ENCODE measurements around the gene IL12RB1. TPM values are rescaled to one million over a fixed set of nuclear protein-coding genes. Genes with fewer than 3 reads are reported as not detected.
A peak's percentile ranks its signal among the peaks of the same experiment; 100 is the strongest.

Gene IL12RB1
- total and polyA plus RNA-seq, 2 donors (not counting 1 experiment from before 2014, with no cell fraction given): 0.50 to 0.75 TPM

DNA sequence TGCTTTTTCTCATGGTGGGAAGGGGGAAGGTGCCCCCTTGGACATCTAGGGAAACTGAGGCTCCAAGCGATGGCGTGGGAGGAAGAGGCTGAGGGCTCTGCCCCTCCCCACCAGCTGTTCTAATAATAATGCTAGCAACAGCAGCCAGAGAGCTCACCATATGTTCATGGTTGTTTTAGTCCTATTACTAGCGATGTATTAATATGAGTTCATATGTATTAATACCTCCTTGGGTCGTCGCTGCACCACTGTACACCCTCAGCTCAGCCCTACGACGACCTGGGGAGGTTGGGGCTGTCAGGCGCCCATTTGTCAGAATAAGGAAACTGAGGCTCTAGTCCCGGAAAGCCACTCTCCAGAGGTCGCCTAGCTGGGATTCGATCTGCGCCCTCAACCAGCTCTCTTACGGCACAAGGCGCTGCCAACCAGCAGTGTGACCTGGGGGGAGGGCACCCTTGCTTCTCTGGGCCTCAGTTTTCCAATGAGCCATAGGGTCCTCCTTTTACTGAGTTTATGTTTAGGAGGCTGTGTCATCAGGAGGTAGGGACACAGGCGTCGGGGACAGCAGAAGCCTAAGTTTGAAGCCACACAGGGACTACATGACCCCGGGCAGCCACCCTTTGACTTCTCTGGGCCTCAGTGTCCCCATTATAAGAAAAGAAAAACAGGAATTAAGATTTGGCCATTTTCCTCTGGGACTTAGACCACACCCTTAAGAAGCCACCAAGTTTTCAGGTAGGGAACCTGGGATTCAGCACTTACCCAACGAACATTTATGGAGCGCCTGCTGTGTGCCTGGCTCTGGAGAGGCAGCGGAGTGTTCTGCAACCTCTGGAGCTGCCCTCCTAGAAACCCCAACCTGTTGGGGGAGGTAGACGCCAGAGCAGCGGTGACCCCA, 11.5 kb upstream of the IL12RB1 start:
- Histone ChIP-seq H3K9me3 (ENCODE audit: control insufficient read depth, insufficient read depth, low read depth, low read length) (no peaks in the 10 kb centered on the region), H3K36me3 (ENCODE audit: control insufficient read depth, insufficient read depth, low read length) (no peaks in the 10 kb centered on the region), H3K4me3 (replicated peaks in 1 of 4; ENCODE audit: control extremely low read depth in 1 of 4, insufficient read depth in 1 of 4, low read depth in 3 of 4, low read length in 4 of 4) (peak overlapping the region; percentile 49 to 67 (median 60)), H3K4me1 (ENCODE audit: control insufficient read depth, extremely low read depth, insufficient read depth, low read length) (peaks cover 4% of the 10 kb centered on the region), H2AFZ (ENCODE audit: low read length) (peak overlapping the region; percentile 41), H3K79me2 (ENCODE audit: control insufficient read depth, insufficient read depth, low read length) (no peaks in the 10 kb centered on the region), H3K27me3 (ENCODE audit: control insufficient read depth, insufficient read depth, low read length) (peaks cover 17% of the 10 kb centered on the region), H3K27ac (ENCODE audit: insufficient read depth, low read length) (no peak overlapping the region), H4K20me1 (ENCODE audit: control insufficient read depth, extremely low read depth, insufficient read depth, low read length) (no peaks in the 10 kb centered on the region), H3K4me2 (ENCODE audit: extremely low read depth, insufficient read depth, low read length) (peak overlapping the region; percentile 87), H3K9ac (ENCODE audit: insufficient read depth, low read length) (peak overlapping the region; percentile 42)
- TF ChIP-seq EZH2 (IDR thresholded peaks at IDR 0.05; ENCODE audit: low read length, missing control alignments): no peak
- TF ChIP-seq, protein P1, sequence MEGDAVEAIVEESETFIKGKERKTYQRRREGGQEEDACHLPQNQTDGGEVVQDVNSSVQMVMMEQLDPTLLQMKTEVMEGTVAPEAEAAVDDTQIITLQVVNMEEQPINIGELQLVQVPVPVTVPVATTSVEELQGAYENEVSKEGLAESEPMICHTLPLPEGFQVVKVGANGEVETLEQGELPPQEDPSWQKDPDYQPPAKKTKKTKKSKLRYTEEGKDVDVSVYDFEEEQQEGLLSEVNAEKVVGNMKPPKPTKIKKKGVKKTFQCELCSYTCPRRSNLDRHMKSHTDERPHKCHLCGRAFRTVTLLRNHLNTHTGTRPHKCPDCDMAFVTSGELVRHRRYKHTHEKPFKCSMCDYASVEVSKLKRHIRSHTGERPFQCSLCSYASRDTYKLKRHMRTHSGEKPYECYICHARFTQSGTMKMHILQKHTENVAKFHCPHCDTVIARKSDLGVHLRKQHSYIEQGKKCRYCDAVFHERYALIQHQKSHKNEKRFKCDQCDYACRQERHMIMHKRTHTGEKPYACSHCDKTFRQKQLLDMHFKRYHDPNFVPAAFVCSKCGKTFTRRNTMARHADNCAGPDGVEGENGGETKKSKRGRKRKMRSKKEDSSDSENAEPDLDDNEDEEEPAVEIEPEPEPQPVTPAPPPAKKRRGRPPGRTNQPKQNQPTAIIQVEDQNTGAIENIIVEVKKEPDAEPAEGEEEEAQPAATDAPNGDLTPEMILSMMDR (conservative IDR thresholded peaks at IDR 0.05 in 1 of 2, IDR thresholded peaks at IDR 0.05 in 1 of 2; ENCODE audit: low read depth in 1 of 2, low read length in 2 of 2): no peak
- DNase-seq (ENCODE audit: low read depth in 2 of 2): no peak

DNA sequence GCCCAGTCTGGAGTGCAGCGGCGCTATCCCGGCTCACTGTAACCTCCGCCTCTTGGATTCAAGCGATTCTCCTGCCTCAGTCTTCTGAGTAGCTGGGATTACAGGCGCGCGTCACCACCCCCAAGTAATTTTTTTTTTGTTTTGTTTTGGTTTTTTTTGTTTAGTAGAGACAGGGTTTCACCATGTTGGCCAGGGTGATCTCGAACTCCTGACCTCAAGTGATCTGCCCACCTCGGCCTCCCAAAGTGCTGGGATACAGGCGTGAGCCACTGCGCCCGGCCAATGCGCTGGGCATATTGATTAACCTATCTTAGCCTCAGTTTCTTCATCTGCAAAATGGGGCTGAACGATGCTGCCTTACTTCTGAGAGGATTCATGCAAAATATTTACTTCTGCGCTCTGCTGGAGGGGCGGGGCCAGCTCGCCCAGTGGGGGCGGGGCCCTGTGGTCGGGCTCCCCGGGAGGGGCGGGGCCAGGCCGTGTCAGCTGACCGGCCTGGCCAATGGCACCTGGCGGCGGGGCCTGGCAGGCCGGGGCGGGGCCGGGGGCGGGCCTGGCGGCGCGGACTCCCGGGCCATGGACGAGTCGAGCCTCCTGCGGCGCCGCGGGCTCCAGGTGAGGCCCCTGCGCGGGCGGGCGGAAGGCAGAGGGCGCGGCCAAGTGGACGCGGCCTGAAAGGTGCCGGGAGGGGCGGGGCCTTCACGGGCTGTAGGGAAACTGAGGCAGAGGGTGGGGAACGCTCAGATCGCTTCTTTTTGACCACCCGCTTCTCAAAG, 10.7 kb upstream of the IL12RB1 start, which contains the start of gene MAST3:
TSS of gene MAST3 (plus strand) at position 562 of the 776 bp plus-strand sequence. CDS start at position 577, 15 bp downstream.
- peak within 1 kb of the TSS; percentile 49 to 67 (median 60) for H3K4me3 ChIP-seq (replicated peaks in 1 of 4; ENCODE audit: control extremely low read depth in 1 of 4, insufficient read depth in 1 of 4, low read depth in 3 of 4, low read length in 4 of 4)
- no peaks in the 10 kb centered on the region for H3K36me3 ChIP-seq (ENCODE audit: control insufficient read depth, insufficient read depth, low read length)
- no peak within 1 kb of the TSS for H3K27ac ChIP-seq (ENCODE audit: insufficient read depth, low read length)
- H3K79me2 ChIP-seq (ENCODE audit: control insufficient read depth, insufficient read depth, low read length): no peaks in the 10 kb centered on the region
- peaks cover 17% of the 10 kb centered on the region for H3K27me3 ChIP-seq (ENCODE audit: control insufficient read depth, insufficient read depth, low read length)
- H2AFZ ChIP-seq (ENCODE audit: low read length): peak within 1 kb of the TSS; percentile 41
- H3K9me3 ChIP-seq (ENCODE audit: control insufficient read depth, insufficient read depth, low read depth, low read length): no peaks in the 10 kb centered on the region
- TF ChIP-seq EZH2 (IDR thresholded peaks at IDR 0.05; ENCODE audit: low read length, missing control alignments): no peak
- TF ChIP-seq, protein P1 (conservative IDR thresholded peaks at IDR 0.05 in 1 of 2, IDR thresholded peaks at IDR 0.05 in 1 of 2; ENCODE audit: low read depth in 1 of 2, low read length in 2 of 2): no peak
- H3K9ac ChIP-seq (ENCODE audit: insufficient read depth, low read length): peak within 1 kb of the TSS; percentile 42
- H3K4me2 ChIP-seq (ENCODE audit: extremely low read depth, insufficient read depth, low read length): peak within 1 kb of the TSS; percentile 87
- peak; percentile 54 to 77 for DNase-seq (ENCODE audit: low read depth in 2 of 2)
- no peaks in the 10 kb centered on the region for H4K20me1 ChIP-seq (ENCODE audit: control insufficient read depth, extremely low read depth, insufficient read depth, low read length)
- H3K4me1 ChIP-seq (ENCODE audit: control insufficient read depth, extremely low read depth, insufficient read depth, low read length): peaks cover 4% of the 10 kb centered on the region

DNA sequence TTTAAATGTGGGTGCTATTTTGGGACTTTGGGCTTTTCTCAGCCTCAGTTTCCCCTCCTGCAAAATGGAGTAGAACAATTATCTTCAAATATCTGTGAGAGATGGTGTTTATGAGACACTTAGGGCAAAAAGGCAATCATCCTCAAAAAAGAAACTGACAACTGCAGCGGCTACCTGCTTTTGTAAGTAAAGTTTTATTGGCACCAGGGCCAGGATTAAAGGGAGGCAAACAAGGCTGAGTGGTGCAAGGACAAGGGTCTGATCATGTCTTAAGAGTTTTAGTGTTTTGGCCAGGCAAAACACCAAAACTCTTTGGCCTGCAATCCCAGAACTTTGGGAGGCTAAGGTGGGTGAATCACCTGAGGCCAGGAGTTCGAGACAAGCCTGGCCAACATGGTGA, 9.5 kb upstream of the IL12RB1 start:
- no peak overlapping the region for H2AFZ ChIP-seq (ENCODE audit: low read length)
- no peak overlapping the region for H3K4me3 ChIP-seq (replicated peaks in 1 of 4; ENCODE audit: control extremely low read depth in 1 of 4, insufficient read depth in 1 of 4, low read depth in 3 of 4, low read length in 4 of 4)
- H3K27me3 ChIP-seq (ENCODE audit: control insufficient read depth, insufficient read depth, low read length): peaks cover 17% of the 10 kb centered on the region
- H3K9ac ChIP-seq (ENCODE audit: insufficient read depth, low read length): no peak overlapping the region
- no peak for DNase-seq (ENCODE audit: low read depth in 2 of 2)
- no peak overlapping the region for H3K4me2 ChIP-seq (ENCODE audit: extremely low read depth, insufficient read depth, low read length)
- H4K20me1 ChIP-seq (ENCODE audit: control insufficient read depth, extremely low read depth, insufficient read depth, low read length): no peaks in the 10 kb centered on the region
- TF ChIP-seq, protein P1 (conservative IDR thresholded peaks at IDR 0.05 in 1 of 2, IDR thresholded peaks at IDR 0.05 in 1 of 2; ENCODE audit: low read depth in 1 of 2, low read length in 2 of 2): no peak
- no peak for TF ChIP-seq EZH2 (IDR thresholded peaks at IDR 0.05; ENCODE audit: low read length, missing control alignments)
- H3K4me1 ChIP-seq (ENCODE audit: control insufficient read depth, extremely low read depth, insufficient read depth, low read length): peaks cover 4% of the 10 kb centered on the region
- no peak overlapping the region for H3K27ac ChIP-seq (ENCODE audit: insufficient read depth, low read length)
- no peaks in the 10 kb centered on the region for H3K9me3 ChIP-seq (ENCODE audit: control insufficient read depth, insufficient read depth, low read depth, low read length)
- no peaks in the 10 kb centered on the region for H3K79me2 ChIP-seq (ENCODE audit: control insufficient read depth, insufficient read depth, low read length)
- no peaks in the 10 kb centered on the region for H3K36me3 ChIP-seq (ENCODE audit: control insufficient read depth, insufficient read depth, low read length)

Data from fibroblast of lung (primary cell).